ENCODE results near the gene SBK2.

GRCh38 chr19:55543567-55543966, 6.6 kb upstream of the SBK2 start:
- no peak for TF ChIP-seq CTCF (IDR thresholded peaks at IDR 0.05 in 4 of 5, conservative IDR thresholded peaks at IDR 0.05 in 1 of 5)
- no peak for TF ChIP-seq POLR2A (IDR thresholded peaks at IDR 0.05)

Data from gastrocnemius medialis (tissue), 4 donors.